Neural crest cell (in vitro differentiated cells): ENCODE data around the gene JAK3. TPM values are rescaled to one million over a fixed set of nuclear protein-coding genes. Genes with fewer than 3 reads are reported as not detected.
"Not testable (repeated sequence)": the region's sequence is repeated elsewhere in the genome, so short reads cannot be mapped to it uniquely, and the experiment has no call there.

Source experiments
- DNase-seq: peaks from one replicate; pipeline ENCODE4 v3.0.0; 2021; ENCODE audit warnings: low read depth, mixed read lengths, low spot score
- H3K27ac Mint-ChIP-seq: one replicate; pipeline ENCODE4 v1.8.0; 2021; ENCODE audit warnings: mild to moderate bottlenecking, mixed read lengths; ENCODE audit not compliant: unreplicated experiment
- H3K27me3 Mint-ChIP-seq: 2 replicates; pipeline ENCODE4 v1.8.0; 2021; ENCODE audit warnings: low read depth, mild to moderate bottlenecking, mixed read lengths
- H3K36me3 Mint-ChIP-seq: 2 replicates; pipeline ENCODE4 v1.8.0; 2021; ENCODE audit warnings: low read depth, mild to moderate bottlenecking, mixed read lengths
- H3K4me1 Mint-ChIP-seq: 2 replicates; pipeline ENCODE4 v1.8.0; 2021; ENCODE audit warnings: mixed read lengths
- H3K4me3 Mint-ChIP-seq: one replicate; pipeline ENCODE4 v1.8.0; 2021; ENCODE audit warnings: mild to moderate bottlenecking, mixed read lengths
- H3K9me3 Mint-ChIP-seq: 2 replicates; pipeline ENCODE4 v1.8.0; 2021; ENCODE audit warnings: mixed read lengths
- CTCF ChIP-seq: fragments of 200-600 bp; sonication (generic); conservative IDR thresholded peaks from 2 replicates; pipeline ENCODE4 v1.5.0; 2021; ENCODE audit warnings: antibody characterized with exemption, mild to moderate bottlenecking
- long read RNA-seq: library from polyadenylated mRNA; unstranded; transcript quantifications from one replicate; pipeline ENCODE4 v2.0.0, GENCODE V29; 2020
- total RNA-seq: library from RNA; stranded (reverse); gene quantifications from 2 replicates; pipeline ENCODE4 v1.2.1, GENCODE V29; 2021

Gene JAK3
- total RNA-seq = 1.3 and 1.6 TPM in 2 replicates
- long read RNA-seq = 0 reads

- Mint-ChIP-seq H3K36me3 (no peaks in the 10 kb centered on the region), H3K27ac (no peak within 1 kb of the TSS), H3K27me3 (peaks cover 9% of the 10 kb centered on the region), H3K9me3 (no peaks in the 10 kb centered on the region), H3K4me3 (no peak within 1 kb of the TSS), H3K4me1 (peaks cover 7% of the 10 kb centered on the region)
- DNase-seq = peak; percentile 75
- TF ChIP-seq CTCF = no peak
Measured at GRCh38 chr19:17847538-17848366, at the start of gene JAK3. Gene JAK3 (minus strand): TSS chr19:17847982. CDS start chr19:17844417, 3,565 bp downstream.

GRCh38 chr19:17893766-17894165, 46.0 kb upstream of the JAK3 start:
- DNase-seq = no peak
- Mint-ChIP-seq H3K27me3 (peaks cover 49% of the 10 kb centered on the region), H3K4me3 (no peak overlapping the region), H3K4me1 (no peaks in the 10 kb centered on the region), H3K36me3 (no peaks in the 10 kb centered on the region), H3K27ac (no peak overlapping the region), H3K9me3 (no peaks in the 10 kb centered on the region)
- no peak for TF ChIP-seq CTCF

GRCh38 chr19:17889609-17890214, 41.9 kb upstream of the JAK3 start:
- Mint-ChIP-seq H3K36me3 (no peaks in the 10 kb centered on the region), H3K27ac (no peak overlapping the region), H3K27me3 (peaks cover 41% of the 10 kb centered on the region), H3K4me3 (no peak overlapping the region), H3K4me1 (no peaks in the 10 kb centered on the region), H3K9me3 (no peaks in the 10 kb centered on the region)
- TF ChIP-seq CTCF = no peak
- DNase-seq = peak; percentile 65

- H3K36me3 Mint-ChIP-seq = no peaks in the 10 kb centered on the region
- H3K27ac Mint-ChIP-seq = no peak overlapping the region
- TF ChIP-seq CTCF = no peak
Measured at GRCh38 chr19:17888260-17888659, 40.5 kb upstream of the JAK3 start.

GRCh38 chr19:17887221-17887620, 39.4 kb upstream of the JAK3 start:
- H3K27ac Mint-ChIP-seq, H3K36me3 Mint-ChIP-seq, H3K4me1 Mint-ChIP-seq, H3K9me3 Mint-ChIP-seq, DNase-seq, H3K4me3 Mint-ChIP-seq: not testable (repeated sequence)
- H3K27me3 Mint-ChIP-seq = peaks cover 29% of the 10 kb centered on the region

More at GRCh38 chr19:17888260-17888659, 40.5 kb upstream of the JAK3 start:
- no peaks in the 10 kb centered on the region for H3K9me3 Mint-ChIP-seq
- no peaks in the 10 kb centered on the region for H3K4me1 Mint-ChIP-seq
- H3K27me3 Mint-ChIP-seq = peaks cover 37% of the 10 kb centered on the region
- no peak overlapping the region for H3K4me3 Mint-ChIP-seq
- DNase-seq = no peak

- Mint-ChIP-seq H3K9me3 (no peaks in the 10 kb centered on the region), H3K36me3 (no peaks in the 10 kb centered on the region), H3K4me3 (no peak overlapping the region), H3K27me3 (peaks cover 26% of the 10 kb centered on the region), H3K4me1 (no peaks in the 10 kb centered on the region), H3K27ac (no peak overlapping the region)
- DNase-seq = no peak
- TF ChIP-seq CTCF = no peak
Measured at GRCh38 chr19:17886515-17886914, 38.7 kb upstream of the JAK3 start.
